Parathyroid adenoma (tissue), 2 donors: ENCODE results near the gene OAT.

ENCODE experiments used
- H2AFZ ChIP-seq: fragments of 300-600 bp; sonication (generic); one replicate; pipeline ENCODE4 v1.7.0; 2017; ENCODE audit warnings: antibody characterized with exemption, mild to moderate bottlenecking
- H3K27ac ChIP-seq: fragments of 300-600 bp; sonication (generic); one replicate; pipeline ENCODE4 v1.7.0; 2017
- H3K27me3 ChIP-seq: fragments of 300-600 bp; sonication (generic); one replicate; pipeline ENCODE4 v1.7.0; 2017; ENCODE audit warnings: low read length; ENCODE audit not compliant: control insufficient read depth, insufficient read depth
- H3K36me3 ChIP-seq: fragments of 300-600 bp; sonication (generic); one replicate; pipeline ENCODE4 v1.7.0; 2017; ENCODE audit warnings: low read length; ENCODE audit not compliant: control insufficient read depth, insufficient read depth
- H3K4me1 ChIP-seq: fragments of 300-600 bp; sonication (generic); one replicate; pipeline ENCODE4 v1.7.0; 2017; ENCODE audit warnings: control low read depth
- H3K4me2 ChIP-seq: fragments of 300-600 bp; sonication (generic); one replicate; pipeline ENCODE4 v1.7.0; 2017; ENCODE audit warnings: low read length
- H3K4me3 ChIP-seq: fragments of 300-600 bp; sonication (generic); one replicate; pipeline ENCODE4 v1.7.0; 2017; ENCODE audit warnings: low read depth, low read length
- H3K79me2 ChIP-seq: fragments of 300-600 bp; sonication (generic); one replicate; pipeline ENCODE4 v1.7.0; 2017; ENCODE audit warnings: control low read depth
- H3K9ac ChIP-seq: fragments of 300-600 bp; sonication (generic); one replicate; pipeline ENCODE4 v1.7.0; 2017; ENCODE audit warnings: mild to moderate bottlenecking
- H3K9me3 ChIP-seq: fragments of 300-600 bp; sonication (generic); one replicate; pipeline ENCODE4 v1.7.0; 2017; ENCODE audit warnings: low read length; ENCODE audit not compliant: control insufficient read depth
- TF ChIP-seq, protein P1 (sequence below): fragments of 300-600 bp; sonication (generic); IDR thresholded peaks from one replicate; pipeline ENCODE4 v1.7.0; 2017; ENCODE audit warnings: antibody characterized with exemption, mild to moderate bottlenecking
- donor health status: primary hyperparathyroidism.

OAT gene

DNA sequence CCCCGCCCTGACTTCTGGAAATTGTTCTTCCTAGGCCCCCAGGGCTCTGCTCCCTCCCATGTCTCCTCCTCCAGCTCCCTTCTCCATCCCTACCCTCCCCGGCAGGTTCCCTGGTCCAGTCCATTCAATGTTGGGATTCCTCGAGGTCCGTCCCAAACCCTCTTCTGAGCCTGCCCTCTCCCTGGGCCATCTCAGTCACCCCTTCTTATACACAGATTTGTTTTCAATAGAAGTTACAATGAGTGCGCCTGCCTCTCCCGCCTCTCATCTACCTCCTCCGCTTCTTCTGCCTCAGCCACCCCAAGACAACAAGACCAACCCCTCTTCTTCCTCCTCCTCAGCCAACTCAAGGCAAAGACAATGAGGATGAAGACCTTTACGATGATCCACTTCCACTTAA, 67.9 kb downstream of the OAT start:
- H3K27me3 ChIP-seq = no peaks in the 10 kb centered on the region
- H3K4me3 ChIP-seq = no peak overlapping the region
- H2AFZ ChIP-seq = no peak overlapping the region
- no peaks in the 10 kb centered on the region for H3K9me3 ChIP-seq
- no peaks in the 10 kb centered on the region for H3K36me3 ChIP-seq
- H3K4me1 ChIP-seq = no peaks in the 10 kb centered on the region
- no peak overlapping the region for H3K27ac ChIP-seq
- TF ChIP-seq, protein P1, sequence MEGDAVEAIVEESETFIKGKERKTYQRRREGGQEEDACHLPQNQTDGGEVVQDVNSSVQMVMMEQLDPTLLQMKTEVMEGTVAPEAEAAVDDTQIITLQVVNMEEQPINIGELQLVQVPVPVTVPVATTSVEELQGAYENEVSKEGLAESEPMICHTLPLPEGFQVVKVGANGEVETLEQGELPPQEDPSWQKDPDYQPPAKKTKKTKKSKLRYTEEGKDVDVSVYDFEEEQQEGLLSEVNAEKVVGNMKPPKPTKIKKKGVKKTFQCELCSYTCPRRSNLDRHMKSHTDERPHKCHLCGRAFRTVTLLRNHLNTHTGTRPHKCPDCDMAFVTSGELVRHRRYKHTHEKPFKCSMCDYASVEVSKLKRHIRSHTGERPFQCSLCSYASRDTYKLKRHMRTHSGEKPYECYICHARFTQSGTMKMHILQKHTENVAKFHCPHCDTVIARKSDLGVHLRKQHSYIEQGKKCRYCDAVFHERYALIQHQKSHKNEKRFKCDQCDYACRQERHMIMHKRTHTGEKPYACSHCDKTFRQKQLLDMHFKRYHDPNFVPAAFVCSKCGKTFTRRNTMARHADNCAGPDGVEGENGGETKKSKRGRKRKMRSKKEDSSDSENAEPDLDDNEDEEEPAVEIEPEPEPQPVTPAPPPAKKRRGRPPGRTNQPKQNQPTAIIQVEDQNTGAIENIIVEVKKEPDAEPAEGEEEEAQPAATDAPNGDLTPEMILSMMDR = no peak
- H3K4me2 ChIP-seq = no peak overlapping the region
- no peak overlapping the region for H3K9ac ChIP-seq
- H3K79me2 ChIP-seq = no peaks in the 10 kb centered on the region

DNA sequence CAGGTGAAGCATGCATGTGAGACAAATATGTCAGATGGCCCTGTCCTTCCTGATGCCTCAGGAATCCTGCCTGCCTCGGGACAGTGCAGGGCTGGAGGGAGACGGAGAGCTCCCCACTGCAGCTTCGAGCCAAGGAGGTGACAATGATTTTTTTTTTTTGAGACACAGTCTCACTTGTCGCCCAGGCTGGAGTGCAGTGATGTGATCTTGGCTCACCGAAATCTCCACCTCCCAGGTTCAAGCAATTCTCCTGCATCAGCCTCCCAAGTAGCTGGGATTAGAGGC, 68.8 kb downstream of the OAT start:
- H3K4me1 ChIP-seq = no peaks in the 10 kb centered on the region

DNA sequence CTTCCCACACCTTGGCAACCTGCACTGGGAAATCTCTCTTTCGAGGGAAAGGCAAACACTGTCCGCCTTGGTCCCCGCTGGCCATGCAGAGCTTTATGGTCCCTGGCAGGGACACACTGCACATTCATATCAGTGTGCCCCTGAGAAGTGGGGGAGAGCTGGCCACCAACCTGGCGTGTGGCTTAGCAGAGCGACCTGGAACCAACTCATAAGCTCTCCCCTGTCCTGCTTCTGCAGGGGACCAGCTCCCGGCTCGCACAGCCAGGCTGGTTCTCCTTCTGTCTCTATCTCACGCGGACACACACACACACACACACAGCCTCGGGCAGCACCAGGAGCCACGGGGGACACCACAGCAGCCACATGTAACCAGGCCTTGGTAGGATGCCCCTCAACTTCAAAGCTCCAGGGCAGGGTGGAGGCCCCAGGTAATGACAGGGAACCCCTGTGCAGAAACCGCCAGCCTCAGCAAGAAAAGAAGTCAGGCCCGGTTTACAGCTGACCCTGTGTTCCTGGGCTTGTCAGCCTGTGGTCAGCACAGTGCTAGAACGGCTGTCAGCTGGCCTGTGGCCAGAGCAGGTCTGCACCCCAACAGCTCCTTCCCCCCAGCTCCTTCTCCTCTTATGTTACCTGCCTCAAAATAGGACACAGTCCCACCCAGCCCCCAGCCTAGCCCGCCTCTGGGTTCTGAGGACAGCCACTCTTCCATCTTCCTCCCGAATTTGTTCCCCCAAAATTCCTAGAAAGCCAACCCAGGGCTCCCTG, 69.3 kb downstream of the OAT start:
- no peak overlapping the region for H3K4me2 ChIP-seq
- TF ChIP-seq, protein P1 = no peak
- H3K9ac ChIP-seq = no peak overlapping the region

More for the DNA sequence above, 68.8 kb downstream of the OAT start:
- no peaks in the 10 kb centered on the region for H3K36me3 ChIP-seq
- TF ChIP-seq, protein P1 = no peak
- no peak overlapping the region for H3K4me3 ChIP-seq
- no peak overlapping the region for H3K9ac ChIP-seq
- no peaks in the 10 kb centered on the region for H3K27me3 ChIP-seq
- H3K4me2 ChIP-seq = no peak overlapping the region
- no peak overlapping the region for H3K27ac ChIP-seq
- H3K9me3 ChIP-seq = no peaks in the 10 kb centered on the region
- no peaks in the 10 kb centered on the region for H3K79me2 ChIP-seq
- no peak overlapping the region for H2AFZ ChIP-seq

DNA sequence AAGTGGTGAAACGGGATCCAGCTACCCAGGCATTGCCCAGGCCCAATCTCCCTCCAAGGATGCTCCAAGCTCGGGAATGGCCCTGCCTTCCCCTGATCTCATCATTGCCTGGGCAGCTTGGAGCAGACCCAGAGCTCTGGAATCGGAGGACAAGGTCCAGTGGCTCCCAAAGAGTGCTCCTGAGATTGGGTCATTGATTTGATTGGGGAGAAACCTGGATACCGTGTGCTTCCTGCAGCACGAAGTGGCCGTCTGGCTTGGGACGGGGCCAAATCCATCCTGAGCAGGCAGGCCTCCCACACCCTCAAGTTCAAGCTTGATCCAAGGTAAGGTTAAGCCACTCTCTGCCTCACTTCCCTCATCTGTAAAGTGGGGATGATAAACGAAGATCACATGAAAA, 69.9 kb downstream of the OAT start:
- H3K36me3 ChIP-seq = no peaks in the 10 kb centered on the region
- no peaks in the 10 kb centered on the region for H3K9me3 ChIP-seq
- H3K4me2 ChIP-seq = no peak overlapping the region
- H3K9ac ChIP-seq = no peak overlapping the region
- H3K27ac ChIP-seq = no peak overlapping the region
- TF ChIP-seq, protein P1 = no peak
- H2AFZ ChIP-seq = no peak overlapping the region
- no peaks in the 10 kb centered on the region for H3K4me1 ChIP-seq
- no peaks in the 10 kb centered on the region for H3K27me3 ChIP-seq
- no peaks in the 10 kb centered on the region for H3K79me2 ChIP-seq
- no peak overlapping the region for H3K4me3 ChIP-seq

More for the DNA sequence above, 69.3 kb downstream of the OAT start:
- no peaks in the 10 kb centered on the region for H3K4me1 ChIP-seq
- no peak overlapping the region for H2AFZ ChIP-seq
- no peaks in the 10 kb centered on the region for H3K79me2 ChIP-seq
- H3K36me3 ChIP-seq = no peaks in the 10 kb centered on the region
- H3K27ac ChIP-seq = no peak overlapping the region
- H3K9me3 ChIP-seq = no peaks in the 10 kb centered on the region
- no peaks in the 10 kb centered on the region for H3K27me3 ChIP-seq
- H3K4me3 ChIP-seq = no peak overlapping the region

DNA sequence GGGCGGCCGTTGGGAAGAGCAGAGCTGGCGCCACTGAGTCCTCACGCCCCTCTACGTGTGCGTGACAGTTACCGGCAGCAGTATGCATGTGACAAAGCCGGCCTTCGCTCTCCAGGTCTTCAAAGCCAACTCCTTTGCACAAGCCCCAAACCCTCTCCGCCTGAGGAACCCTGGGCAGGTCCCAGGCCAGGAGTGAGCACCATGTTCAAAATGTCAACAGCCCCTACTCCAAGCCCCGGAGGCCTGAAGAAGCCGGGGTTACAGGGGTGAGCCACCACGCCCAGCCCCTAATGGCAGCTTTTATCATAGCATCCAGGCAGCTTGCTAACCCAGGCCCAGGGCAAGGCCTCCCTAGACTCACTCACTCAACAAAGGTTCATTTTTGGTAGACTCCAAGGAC, 70.8 kb downstream of the OAT start:
- Histone ChIP-seq H3K9me3 (no peaks in the 10 kb centered on the region), H3K79me2 (no peaks in the 10 kb centered on the region), H3K27me3 (no peaks in the 10 kb centered on the region), H3K4me3 (no peak overlapping the region), H3K4me2 (no peak overlapping the region), H2AFZ (no peak overlapping the region), H3K27ac (no peak overlapping the region), H3K9ac (no peak overlapping the region), H3K36me3 (no peaks in the 10 kb centered on the region), H3K4me1 (no peaks in the 10 kb centered on the region)
- TF ChIP-seq, protein P1 = no peak
